Heart left ventricle (tissue), 16 donors: ENCODE results near the gene KLF5. TPM values are rescaled to one million over a fixed set of nuclear protein-coding genes. Genes with fewer than 3 reads are reported as not detected.

ENCODE experiments used
- ATAC-seq, 4 donors: fragments of 200-7000 bp; cut with Tn5 transposase; one replicate each; pipeline ENCODE4 v1.9.1; 2020 to 2022; ENCODE audit warnings: moderate library complexity in 4 of 4, mild to moderate bottlenecking in 3 of 4, moderate number of reproducible peaks in 1 of 4
- DNase-seq, 5 donors: peaks; one replicate each; pipeline ENCODE4 v3.0.0-alpha.2; 2020
- H3K27ac ChIP-seq, 12 donors: fragments of 200-600 bp; sonication (generic) in 4 of 12; one replicate each; pipeline versions ENCODE4 v1.5.0 to v1.8.0; 2016 to 2022; ENCODE audit warnings: mild to moderate bottlenecking in 2 of 12
- H3K27me3 ChIP-seq, 9 donors: fragments of 200-600 bp; sonication (generic) in 2 of 9; one replicate each; pipeline versions ENCODE4 v1.5.1 to v1.8.0; 2016 to 2022; ENCODE audit warnings: mild to moderate bottlenecking in 3 of 9
- H3K36me3 ChIP-seq, 9 donors: fragments of 200-600 bp; sonication (generic) in 2 of 9; one replicate each; pipeline versions ENCODE4 v1.5.0 to v1.8.0; 2018 to 2022; ENCODE audit warnings: mild to moderate bottlenecking in 2 of 9
- H3K4me1 ChIP-seq, 12 donors: fragments of 200-600 bp; sonication (generic) in 4 of 12; one replicate each; pipeline versions ENCODE4 v1.5.0 to v1.8.0; 2016 to 2022; ENCODE audit warnings: mild to moderate bottlenecking in 3 of 12
- H3K4me3 ChIP-seq, 12 donors: fragments of 200-600 bp; sonication (generic) in 4 of 12; one replicate each; pipeline versions ENCODE4 v1.5.0 to v1.8.0; 2017 to 2022; ENCODE audit warnings: mild to moderate bottlenecking in 9 of 12, moderate library complexity in 4 of 12
- H3K9me3 ChIP-seq, 12 donors: fragments of 200-600 bp; sonication (generic) in 4 of 12; one replicate each; pipeline versions ENCODE4 v1.5.0 to v1.8.0; 2016 to 2022; ENCODE audit warnings: mild to moderate bottlenecking in 1 of 12
- POLR2A ChIP-seq, 2 donors: fragments of 450-650 bp; IDR thresholded peaks; one replicate each; pipeline ENCODE4 v1.6.1; 2017; ENCODE audit warnings: antibody characterized with exemption in 2 of 2, mild to moderate bottlenecking in 2 of 2, moderate library complexity in 2 of 2
- WGBS, 4 donors: extraction: QIAGEN DNeasy Blood & Tissue Kit in 2 of 4; methylation state at CpG; one replicate each; pipeline versions ENCODE4 v1.1.5 to v1.1.7; 2013 to 2018; 5-methylcytosine and 5-hydroxymethylcytosine counted together
- intact Hi-C, 10 donors: fragments of 100-400 bp; cut with DNase I; formaldehyde crosslinking; loops; one replicate each; pipeline versions ENCODE4 v1.11.1 to v1.14.2; 2022
- polyA plus RNA-seq, 2 donors: library from polyadenylated mRNA; stranded (reverse); fragments of 200-250 nt; gene quantifications; one replicate each; pipeline ENCODE4 v1.2.3, GENCODE V29; 2013
- total RNA-seq, 9 donors: library from RNA; depleted of rRNA in 2 of 9; stranded (reverse); fragments of >200 nt in 2 of 9; fragmentation: NEBNext Ultra II Directional in 3 of 9; extraction: Animal tissue kit (Norgen Biotek cat#: 25700) in 3 of 9; gene quantifications; one replicate each; pipeline versions ENCODE4 v1.1.0 to v1.2.4, GENCODE V29; 2016 to 2023
- TF ChIP-seq, protein P1 (sequence below), 12 donors: fragments of 200-600 bp; sonication (generic) in 4 of 12; IDR thresholded peaks; one replicate each; pipeline versions ENCODE4 v1.5.0 to v1.8.0; 2018 to 2022; ENCODE audit warnings: antibody characterized with exemption in 12 of 12, mild to moderate bottlenecking in 5 of 12
- donor health status: ischemic (EF 13 %, LVEDD 7.1; RV severe dilation, severe dysfunction).
- donor health status: healthy with polysubstance abuse.
- donor health status: DM: no; HTN: yes; CAD: no.
- donor health status: DM: no; HTN: no; CAD: no.
- donor health status: ischemic (EF 25% LVEDD 6.9; RV normal size, moderate dysfunction).
- donor health status: ischemic (EF 25% LVEDD 5.7; RV mildly dilated, moderate dysfunction).
- donor health status: healthy.
- donor health status: DM: yes; HTN: yes; CAD: no.
- donor health status: ischemic (EF 35%, LVEDD 5.7; RV mildly dilated, moderate dysfunction).
- donor health status: nonischemic (EF 11% LVEDD 7.7; RV severe dilation, severe dysfunction).
- donor health status: DM: yes; HTN: yes; CAD: no.
- donor health status: PGD.
- donor health status: ischemic (EF 29% LVEDD 5.4; RV normal size, mild dysfunction).
- donor health status: nonischemic (EF 23%, LVEDD 6.1; RV moderate dilation, normal function).

The KLF5 gene
- total and polyA plus RNA-seq, 11 donors, result 0.64 to 6.9 (median 2.6) TPM

DNA sequence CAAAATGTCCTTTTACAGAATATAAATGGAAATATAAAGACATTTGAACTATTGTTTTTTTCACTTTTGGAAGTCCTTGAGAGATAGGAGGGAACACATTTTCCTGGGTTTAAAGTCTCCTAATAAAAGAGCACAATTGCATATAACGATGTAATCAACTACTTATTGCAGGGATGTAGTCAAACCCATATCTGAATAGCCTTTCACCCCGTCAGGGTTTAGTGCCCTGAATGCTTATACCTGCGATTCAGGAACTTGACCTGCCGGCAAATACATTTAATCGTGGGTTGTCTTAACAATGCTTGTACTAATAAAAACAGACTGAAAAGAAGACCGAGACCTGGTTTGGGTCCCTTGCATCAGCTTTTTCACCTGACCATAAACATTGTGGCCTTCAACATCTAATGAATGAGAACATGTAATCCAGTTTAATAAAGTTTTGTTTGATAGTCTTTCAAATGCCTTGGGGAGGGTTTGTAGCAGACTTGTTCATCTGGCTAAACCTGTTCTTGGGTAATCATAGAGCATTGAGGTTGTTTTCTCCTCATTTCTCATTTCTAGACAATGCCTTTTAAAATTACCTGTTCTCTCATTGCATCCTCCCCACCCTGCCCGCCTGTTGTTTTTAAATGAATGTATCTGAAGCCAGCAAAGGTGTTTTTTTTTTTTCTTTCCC is 7.0 kb downstream of the KLF5 start:
- TF ChIP-seq POLR2A (IDR thresholded peaks at IDR 0.05), result no peak
- TF ChIP-seq, protein P1, sequence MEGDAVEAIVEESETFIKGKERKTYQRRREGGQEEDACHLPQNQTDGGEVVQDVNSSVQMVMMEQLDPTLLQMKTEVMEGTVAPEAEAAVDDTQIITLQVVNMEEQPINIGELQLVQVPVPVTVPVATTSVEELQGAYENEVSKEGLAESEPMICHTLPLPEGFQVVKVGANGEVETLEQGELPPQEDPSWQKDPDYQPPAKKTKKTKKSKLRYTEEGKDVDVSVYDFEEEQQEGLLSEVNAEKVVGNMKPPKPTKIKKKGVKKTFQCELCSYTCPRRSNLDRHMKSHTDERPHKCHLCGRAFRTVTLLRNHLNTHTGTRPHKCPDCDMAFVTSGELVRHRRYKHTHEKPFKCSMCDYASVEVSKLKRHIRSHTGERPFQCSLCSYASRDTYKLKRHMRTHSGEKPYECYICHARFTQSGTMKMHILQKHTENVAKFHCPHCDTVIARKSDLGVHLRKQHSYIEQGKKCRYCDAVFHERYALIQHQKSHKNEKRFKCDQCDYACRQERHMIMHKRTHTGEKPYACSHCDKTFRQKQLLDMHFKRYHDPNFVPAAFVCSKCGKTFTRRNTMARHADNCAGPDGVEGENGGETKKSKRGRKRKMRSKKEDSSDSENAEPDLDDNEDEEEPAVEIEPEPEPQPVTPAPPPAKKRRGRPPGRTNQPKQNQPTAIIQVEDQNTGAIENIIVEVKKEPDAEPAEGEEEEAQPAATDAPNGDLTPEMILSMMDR (IDR thresholded peaks at IDR 0.05), result no peak
- Histone ChIP-seq H3K27me3 (no peaks in the 10 kb centered on the region), H3K27ac (no peak overlapping the region), H3K9me3 (no peaks in the 10 kb centered on the region), H3K4me3 (no peak overlapping the region), H3K36me3 (peaks cover 0 to 2% (median 0%) of the 10 kb centered on the region in 9 donors), H3K4me1 (peaks cover 0 to 3% (median 0%) of the 10 kb centered on the region in 12 donors)
- no peak for DNase-seq
- WGBS, 4 donors, result 92 to 95% (median 93%) methylated on average over 7 of the region's 7 CpGs
- intact Hi-C loops, result loop anchor here in 1 of 10 donors (10.0 kb wide), 1 partner anchor 639 kb away; no protein-coding TSS in a partner anchor
- no peak for ATAC-seq

DNA sequence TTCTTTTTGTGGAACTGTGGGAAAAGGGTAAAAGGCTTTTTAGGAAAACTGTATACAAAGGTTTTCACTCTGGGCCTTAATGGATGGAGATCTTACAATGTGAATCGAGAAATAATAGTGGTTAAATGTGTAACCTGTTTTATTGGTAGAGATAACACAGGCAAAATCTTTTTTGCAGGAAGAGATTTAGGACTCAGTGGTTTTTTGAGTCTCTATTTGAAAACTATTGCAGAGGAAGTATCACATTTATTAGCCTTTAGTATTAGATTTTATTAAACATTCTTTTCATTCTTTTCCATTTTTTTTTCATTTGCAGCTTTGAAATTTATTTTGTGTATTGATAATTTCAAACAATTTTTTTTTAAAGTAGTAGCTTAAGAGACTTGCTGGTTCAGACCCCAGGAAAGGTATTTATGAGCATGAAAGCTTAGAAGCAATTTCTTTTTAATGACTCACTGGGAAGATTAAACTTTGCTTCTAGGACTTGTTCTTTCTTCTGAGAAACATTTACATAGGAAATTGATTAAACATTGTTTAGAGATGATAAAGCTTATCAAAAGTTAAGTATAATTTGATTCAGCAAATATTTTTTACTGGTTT is 10.5 kb downstream of the KLF5 start:
- TF ChIP-seq, protein P1 (IDR thresholded peaks at IDR 0.05), result no peak
- TF ChIP-seq POLR2A (IDR thresholded peaks at IDR 0.05), result no peak
- ATAC-seq, result no peak
- 85 to 93% (median 90%) methylated on average over 1 of the region's 1 CpG for WGBS, 4 donors
- Histone ChIP-seq H3K9me3 (no peaks in the 10 kb centered on the region), H3K4me1 (peaks cover 0 to 3% (median 0%) of the 10 kb centered on the region in 12 donors), H3K4me3 (no peak overlapping the region), H3K27me3 (no peaks in the 10 kb centered on the region), H3K36me3 (peaks cover 0 to 2% (median 0%) of the 10 kb centered on the region in 9 donors), H3K27ac (no peak overlapping the region)
- intact Hi-C loops, result loop anchor here in 1 of 10 donors (10.0 kb wide), 1 partner anchor 635 kb away; no protein-coding TSS in a partner anchor
- DNase-seq, result no peak

DNA sequence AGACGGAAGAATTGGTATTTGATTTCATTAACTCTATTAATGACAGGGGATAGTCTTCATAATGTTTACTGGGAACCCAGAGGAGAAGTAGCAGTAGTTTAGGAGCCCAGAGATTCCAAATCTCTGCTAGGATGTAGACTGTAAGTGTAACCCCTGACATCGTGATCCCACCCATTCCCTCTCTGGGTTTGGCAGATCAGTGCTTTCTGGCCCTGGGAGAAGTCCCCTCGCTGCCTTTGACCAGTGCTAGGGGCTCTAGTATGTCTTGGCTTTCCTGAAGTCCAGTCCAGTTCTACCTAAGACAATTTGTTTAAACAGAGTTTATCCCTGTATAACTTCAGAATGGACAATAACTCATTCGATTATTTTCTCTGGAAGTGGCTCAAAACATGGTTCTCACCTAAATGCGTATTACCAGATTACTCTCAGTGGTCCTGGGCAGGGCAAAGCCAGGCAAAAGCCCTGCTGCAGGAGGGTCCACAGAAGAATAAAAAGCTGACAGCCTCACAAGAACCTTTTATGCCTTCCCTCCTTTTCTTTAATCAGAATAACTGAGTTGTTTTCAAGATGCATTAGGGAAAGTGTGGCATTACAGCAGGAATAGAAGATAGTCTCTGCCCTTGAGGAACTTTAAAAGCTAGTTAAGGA is 11.8 kb downstream of the KLF5 start:
- no peak for DNase-seq
- H3K27ac ChIP-seq, result no peak overlapping the region
- H3K27me3 ChIP-seq, result no peaks in the 10 kb centered on the region
- no peaks in the 10 kb centered on the region for H3K9me3 ChIP-seq
- no peak overlapping the region for H3K4me3 ChIP-seq
- TF ChIP-seq, protein P1 (IDR thresholded peaks at IDR 0.05), result no peak
- no peak for TF ChIP-seq POLR2A (IDR thresholded peaks at IDR 0.05)
- 89 to 93% (median 91%) methylated on average over 5 of the region's 5 CpGs for WGBS, 4 donors
- peaks cover 0 to 3% (median 0%) of the 10 kb centered on the region in 12 donors for H3K4me1 ChIP-seq
- peaks cover 0 to 2% (median 0%) of the 10 kb centered on the region in 9 donors for H3K36me3 ChIP-seq
- intact Hi-C loops, result no loop called here
- no peak for ATAC-seq
